Trophoblast cell (in vitro differentiated cells and primary cell): ENCODE data around the gene NBPF1.

Source experiments
- DNase-seq, 2 donors: peaks; one replicate each; pipeline ENCODE4 v3.0.0-alpha.2; 2016
- H2AFZ ChIP-seq: 2 replicates; pipeline ENCODE4 v1.6.1; 2013; ENCODE audit warnings: low read length, moderate library complexity, mild to moderate bottlenecking; ENCODE audit not compliant: insufficient read depth, poor library complexity
- H2AK5ac ChIP-seq: 2 replicates; pipeline ENCODE4 v1.6.1; 2013; ENCODE audit warnings: mild to moderate bottlenecking, low read length
- H2BK120ac ChIP-seq: 2 replicates; pipeline ENCODE4 v1.6.1; 2013; ENCODE audit warnings: low read length, mild to moderate bottlenecking, moderate library complexity; ENCODE audit not compliant: insufficient read depth, poor library complexity
- H2BK12ac ChIP-seq: 2 replicates; pipeline ENCODE4 v1.6.1; 2013; ENCODE audit warnings: mild to moderate bottlenecking, low read length, moderate library complexity
- H2BK5ac ChIP-seq: 2 replicates; pipeline ENCODE4 v1.6.1; 2013; ENCODE audit warnings: low read length, low read depth, moderate library complexity, mild to moderate bottlenecking; ENCODE audit not compliant: poor library complexity
- H3K14ac ChIP-seq: 2 replicates; pipeline ENCODE4 v1.6.1; 2013; ENCODE audit warnings: mild to moderate bottlenecking, low read length
- H3K18ac ChIP-seq: 2 replicates; pipeline ENCODE4 v1.6.1; 2013; ENCODE audit warnings: mild to moderate bottlenecking, low read length
- H3K23ac ChIP-seq: 2 replicates; pipeline ENCODE4 v1.6.1; 2013; ENCODE audit warnings: low read length
- H3K27ac ChIP-seq: 2 replicates; pipeline ENCODE4 v1.5.1; 2013; ENCODE audit warnings: low read depth, mild to moderate bottlenecking, inconsistent platforms, low read length, moderate library complexity
- H3K27me3 ChIP-seq: 2 replicates; pipeline ENCODE4 v1.6.1; 2013; ENCODE audit warnings: inconsistent platforms, mild to moderate bottlenecking, low read length, moderate library complexity; ENCODE audit not compliant: insufficient read depth
- H3K36me3 ChIP-seq, 2 experiments: 1 replicate in 1 of 2; 2 replicates in 1 of 2; pipeline ENCODE4 v1.6.1; 2013; ENCODE audit warnings: low read length in 2 of 2, mild to moderate bottlenecking in 2 of 2, moderate library complexity in 1 of 2; ENCODE audit not compliant: insufficient read depth in 2 of 2, control insufficient read depth in 1 of 2
- H3K4ac ChIP-seq: 2 replicates; pipeline ENCODE4 v1.6.1; 2013; ENCODE audit warnings: low read depth, mild to moderate bottlenecking, low read length, moderate library complexity
- H3K4me1 ChIP-seq, 2 experiments: 1 replicate in 1 of 2; 2 replicates in 1 of 2; pipeline ENCODE4 v1.6.1; 2013; ENCODE audit warnings: low read length in 2 of 2, mild to moderate bottlenecking in 2 of 2, moderate library complexity in 1 of 2; ENCODE audit not compliant: insufficient read depth in 2 of 2, control insufficient read depth in 1 of 2
- H3K4me2 ChIP-seq: 2 replicates; pipeline ENCODE4 v1.6.1; 2013; ENCODE audit warnings: inconsistent platforms, mild to moderate bottlenecking, low read length, moderate library complexity
- H3K4me3 ChIP-seq: 2 replicates; pipeline ENCODE4 v1.5.1; 2013; ENCODE audit warnings: mild to moderate bottlenecking, low read depth, low read length, inconsistent platforms
- H3K79me1 ChIP-seq: one replicate; pipeline ENCODE4 v1.6.1; 2013; ENCODE audit warnings: low read length
- H3K79me2 ChIP-seq: 2 replicates; pipeline ENCODE4 v1.6.1; 2013; ENCODE audit warnings: low read length, mild to moderate bottlenecking; ENCODE audit not compliant: control insufficient read depth, insufficient read depth, poor library complexity
- H3K9ac ChIP-seq: 2 replicates; pipeline ENCODE4 v1.6.1; 2013; ENCODE audit warnings: mild to moderate bottlenecking, low read length
- H3K9me3 ChIP-seq: 2 replicates; pipeline ENCODE4 v1.6.1; 2013; ENCODE audit warnings: low read depth, mild to moderate bottlenecking, control low read depth, inconsistent platforms, low read length; ENCODE audit not compliant: insufficient read depth
- H4K12ac ChIP-seq: 2 replicates; pipeline ENCODE4 v1.6.1; 2013; ENCODE audit warnings: low read depth, mild to moderate bottlenecking, low read length, moderate library complexity
- H4K8ac ChIP-seq: 2 replicates; pipeline ENCODE4 v1.6.1; 2013; ENCODE audit warnings: low read depth, mild to moderate bottlenecking, low read length, moderate library complexity
- H4K91ac ChIP-seq: one replicate; pipeline ENCODE4 v1.6.1; 2013; ENCODE audit warnings: low read depth, mild to moderate bottlenecking, low read length, moderate library complexity
- WGBS: extraction: QIAGEN DNeasy Blood & Tissue Kit; methylation state at CpG from one replicate; pipeline ENCODE4 v1.1.7; 2013; ENCODE audit warnings: missing lambda C conversion rate; ENCODE audit not compliant: insufficient read length, insufficient coverage; ENCODE audit errors: extremely low coverage; 5-methylcytosine and 5-hydroxymethylcytosine counted together

Gene NBPF1

GRCh38 chr1:16618719-16619118 lies 5.4 kb upstream of the NBPF1 start:
- Histone ChIP-seq H3K14ac (no peak overlapping the region), H4K12ac (no peak overlapping the region), H3K27ac (no peak overlapping the region), H2BK120ac (no peak overlapping the region), H2BK12ac (no peak overlapping the region), H3K4ac (no peak overlapping the region), H3K9ac (no peak overlapping the region), H3K79me2 (peaks cover under 1% of the 10 kb centered on the region), H3K4me2 (peak overlapping the region; percentile 0), H2AK5ac (no peak overlapping the region), H4K8ac (no peak overlapping the region), H3K36me3 (peaks cover 17 to 20% of the 10 kb centered on the region in 2 experiments), H2BK5ac (no peak overlapping the region), H3K4me1 (peaks cover 4 to 7% of the 10 kb centered on the region in 2 experiments), H4K91ac (no peak overlapping the region), H3K79me1 (peaks cover under 1% of the 10 kb centered on the region), H3K18ac (no peak overlapping the region), H3K23ac (no peak overlapping the region), H2AFZ (no peak overlapping the region), H3K9me3 (no peaks in the 10 kb centered on the region), H3K27me3 (no peaks in the 10 kb centered on the region), H3K4me3 (no peak overlapping the region)
- WGBS, result no CpG with 5 or more reads among the region's 15 CpGs
- DNase-seq, result no peak

GRCh38 chr1:16617778-16618580 lies 4.6 kb upstream of the NBPF1 start:
- no peak overlapping the region for H3K18ac ChIP-seq

GRCh38 chr1:16617114-16617631 lies 3.8 kb upstream of the NBPF1 start:
- H4K91ac ChIP-seq, result no peak overlapping the region
- H3K18ac ChIP-seq, result no peak overlapping the region
- H3K4ac ChIP-seq, result no peak overlapping the region
- H2AK5ac ChIP-seq, result peak overlapping the region; percentile 22
- no peak overlapping the region for H2BK120ac ChIP-seq
- H3K4me1 ChIP-seq, result peaks cover 10 to 12% of the 10 kb centered on the region in 2 experiments
- no peaks in the 10 kb centered on the region for H3K9me3 ChIP-seq
- 100% methylated on average over 5 of the region's 20 CpGs for WGBS
- peaks cover 6% of the 10 kb centered on the region for H3K79me1 ChIP-seq
- peaks cover 7% of the 10 kb centered on the region for H3K79me2 ChIP-seq
- no peak overlapping the region for H3K27ac ChIP-seq
- H4K12ac ChIP-seq, result peak overlapping the region; percentile 18
- H3K4me3 ChIP-seq, result no peak overlapping the region
- DNase-seq, result no peak
- no peak overlapping the region for H3K23ac ChIP-seq
- peaks cover 11 to 12% of the 10 kb centered on the region in 2 experiments for H3K36me3 ChIP-seq
- no peak overlapping the region for H2BK12ac ChIP-seq
- no peak overlapping the region for H2BK5ac ChIP-seq
- H2AFZ ChIP-seq, result no peak overlapping the region
- H3K14ac ChIP-seq, result no peak overlapping the region
- H3K9ac ChIP-seq, result no peak overlapping the region
- no peak overlapping the region for H3K4me2 ChIP-seq
- peak overlapping the region; percentile 18 for H4K8ac ChIP-seq
- no peaks in the 10 kb centered on the region for H3K27me3 ChIP-seq

More at GRCh38 chr1:16617778-16618580, 4.6 kb upstream of the NBPF1 start:
- Histone ChIP-seq H2BK120ac (no peak overlapping the region), H3K4me1 (peaks cover 6 to 8% of the 10 kb centered on the region in 2 experiments), H4K91ac (no peak overlapping the region), H3K4ac (no peak overlapping the region), H3K14ac (no peak overlapping the region), H3K4me3 (no peak overlapping the region), H3K36me3 (peaks cover 12 to 15% of the 10 kb centered on the region in 2 experiments), H3K79me2 (peaks cover 5% of the 10 kb centered on the region), H3K27me3 (no peaks in the 10 kb centered on the region), H2AK5ac (no peak overlapping the region), H3K9ac (no peak overlapping the region), H2BK12ac (no peak overlapping the region), H3K23ac (no peak overlapping the region), H3K9me3 (no peaks in the 10 kb centered on the region), H2AFZ (no peak overlapping the region), H4K12ac (no peak overlapping the region), H3K79me1 (peaks cover 6% of the 10 kb centered on the region), H3K4me2 (no peak overlapping the region), H2BK5ac (no peak overlapping the region), H4K8ac (no peak overlapping the region), H3K27ac (no peak overlapping the region)
- WGBS, result no CpG with 5 or more reads among the region's 7 CpGs
- DNase-seq, result no peak

GRCh38 chr1:16615253-16616252 lies 2.2 kb upstream of the NBPF1 start:
- H2BK12ac ChIP-seq, result no peak overlapping the region
- H3K27me3 ChIP-seq, result no peaks in the 10 kb centered on the region
- H3K4me2 ChIP-seq, result no peak overlapping the region
- H3K9me3 ChIP-seq, result no peaks in the 10 kb centered on the region
- H2BK120ac ChIP-seq, result no peak overlapping the region
- no peak overlapping the region for H4K8ac ChIP-seq
- H3K36me3 ChIP-seq, result peaks cover 5 to 8% of the 10 kb centered on the region in 2 experiments
- H2AFZ ChIP-seq, result no peak overlapping the region
- H2BK5ac ChIP-seq, result no peak overlapping the region
- no peak overlapping the region for H3K18ac ChIP-seq
- peaks cover 7% of the 10 kb centered on the region for H3K79me2 ChIP-seq
- no CpG with 5 or more reads among the region's 9 CpGs for WGBS
- peak in 1 of 2 donors; percentile 49 for DNase-seq
- no peak overlapping the region for H3K27ac ChIP-seq
- no peak overlapping the region for H2AK5ac ChIP-seq
- H4K91ac ChIP-seq, result no peak overlapping the region
- no peak overlapping the region for H3K4me3 ChIP-seq
- peaks cover 6% of the 10 kb centered on the region for H3K79me1 ChIP-seq
- H3K14ac ChIP-seq, result no peak overlapping the region
- H3K4me1 ChIP-seq, result peaks cover 7 to 12% of the 10 kb centered on the region in 2 experiments
- no peak overlapping the region for H3K9ac ChIP-seq
- H3K23ac ChIP-seq, result no peak overlapping the region
- H4K12ac ChIP-seq, result no peak overlapping the region
- no peak overlapping the region for H3K4ac ChIP-seq
